CD14-positive monocyte (primary cell): ENCODE results near the gene HMCN2. TPM values are rescaled to one million over a fixed set of nuclear protein-coding genes. Genes with fewer than 3 reads are reported as not detected.

ENCODE experiments used
- DNase-seq, 3 donors: peaks; one replicate each; pipeline ENCODE4 v3.0.0-alpha.2; 2011 to 2022
- H2AFZ ChIP-seq: 2 replicates; pipeline ENCODE4 v1.6.0; 2012; ENCODE audit warnings: mild to moderate bottlenecking, low read depth, low read length, inconsistent platforms; ENCODE audit not compliant: insufficient read depth, poor library complexity, severe bottlenecking
- H3K27ac ChIP-seq, 2 donors: 1 replicate in 1 of 2; 2 replicates in 1 of 2; pipeline ENCODE4 v1.5.1; 2012 to 2013; ENCODE audit warnings: low read length in 2 of 2, control low read depth in 1 of 2, inconsistent platforms in 1 of 2, low read depth in 1 of 2, mild to moderate bottlenecking in 1 of 2
- H3K27me3 ChIP-seq, 2 donors: one replicate each; pipeline versions ENCODE4 v1.6.0 to v1.6.1; 2011 to 2013; ENCODE audit warnings: low read length in 2 of 2; ENCODE audit not compliant: control insufficient read depth in 2 of 2, insufficient read depth in 2 of 2
- H3K36me3 ChIP-seq, 2 donors: replicated peaks in 1 of 2; 1 replicate in 1 of 2; 2 replicates in 1 of 2; pipeline versions ENCODE4 v1.5.1 to v1.6.1; 2012 to 2013; ENCODE audit warnings: low read length in 2 of 2, control low read depth in 1 of 2, inconsistent platforms in 1 of 2, mild to moderate bottlenecking in 1 of 2; ENCODE audit not compliant: insufficient read depth in 2 of 2, control insufficient read depth in 1 of 2
- H3K4me1 ChIP-seq, 2 donors: 1 replicate in 1 of 2; 2 replicates in 1 of 2; pipeline versions ENCODE4 v1.5.1 to v1.6.1; 2012 to 2013; ENCODE audit warnings: low read length in 2 of 2, control low read depth in 1 of 2, inconsistent platforms in 1 of 2, mild to moderate bottlenecking in 1 of 2, moderate library complexity in 1 of 2; ENCODE audit not compliant: insufficient read depth in 2 of 2, control insufficient read depth in 1 of 2
- H3K4me2 ChIP-seq: replicated peaks from 2 replicates; pipeline ENCODE3; 2012; ENCODE audit warnings: low read length, moderate library complexity, mild to moderate bottlenecking; ENCODE audit not compliant: poor library complexity, severe bottlenecking; ENCODE audit errors: extremely low read depth
- H3K4me3 ChIP-seq, 3 experiments: fragments of 200-600 bp in 1 of 3; sonication (generic) in 1 of 3; replicated peaks in 1 of 3; 1 replicate in 2 of 3; 2 replicates in 1 of 3; pipeline ENCODE4 v1.5.1; 2011 to 2013; ENCODE audit warnings: low read length in 3 of 3, mild to moderate bottlenecking in 3 of 3, control low read depth in 2 of 3, low read depth in 2 of 3, inconsistent platforms in 1 of 3, moderate library complexity in 1 of 3
- H3K79me2 ChIP-seq: 2 replicates; pipeline ENCODE4 v1.6.0; 2012; ENCODE audit warnings: mild to moderate bottlenecking, control low read depth, inconsistent platforms, low read length, moderate library complexity; ENCODE audit not compliant: insufficient read depth
- H3K9ac ChIP-seq: 2 replicates; pipeline ENCODE4 v1.6.0; 2017; ENCODE audit warnings: low read length, mild to moderate bottlenecking; ENCODE audit not compliant: insufficient read depth, poor library complexity, severe bottlenecking
- H3K9me3 ChIP-seq, 2 donors: replicated peaks in 1 of 2; 1 replicate in 1 of 2; 2 replicates in 1 of 2; pipeline versions ENCODE4 v1.5.1 to v1.6.1; 2012 to 2013; ENCODE audit warnings: low read length in 2 of 2, control low read depth in 1 of 2; ENCODE audit not compliant: control insufficient read depth in 1 of 2, insufficient read depth in 1 of 2
- H4K20me1 ChIP-seq: 2 replicates; pipeline ENCODE4 v1.6.0; 2012; ENCODE audit warnings: mild to moderate bottlenecking, low read length, control low read depth, moderate library complexity; ENCODE audit not compliant: insufficient read depth
- H3K27ac Mint-ChIP-seq, 7 donors: one replicate each; pipeline ENCODE4 v1.8.0; 2020; ENCODE audit warnings: mild to moderate bottlenecking in 7 of 7, mixed read lengths in 7 of 7, moderate library complexity in 6 of 7, inconsistent platforms in 2 of 7
- H3K27me3 Mint-ChIP-seq, 3 donors: one replicate each; pipeline ENCODE4 v1.8.0; 2021 to 2022; ENCODE audit warnings: low read depth in 3 of 3, mild to moderate bottlenecking in 3 of 3, mixed read lengths in 3 of 3, moderate library complexity in 3 of 3, inconsistent platforms in 1 of 3
- H3K36me3 Mint-ChIP-seq, 2 donors: one replicate each; pipeline ENCODE4 v1.8.0; 2020; ENCODE audit warnings: mixed read lengths in 2 of 2, inconsistent platforms in 1 of 2, mild to moderate bottlenecking in 1 of 2
- H3K4me1 Mint-ChIP-seq: one replicate; pipeline ENCODE4 v1.8.0; 2020; ENCODE audit warnings: mild to moderate bottlenecking, mixed read lengths
- H3K4me3 Mint-ChIP-seq, 2 donors: one replicate each; pipeline ENCODE4 v1.8.0; 2020; ENCODE audit warnings: mild to moderate bottlenecking in 2 of 2, mixed read lengths in 2 of 2, moderate library complexity in 1 of 2
- H3K9me3 Mint-ChIP-seq, 7 donors: one replicate each; pipeline ENCODE4 v1.8.0; 2020 to 2022; ENCODE audit warnings: mixed read lengths in 7 of 7, mild to moderate bottlenecking in 6 of 7, moderate library complexity in 6 of 7, inconsistent platforms in 2 of 7
- WGBS: methylation state at CpG from one replicate; pipeline ENCODE4 v1.1.5; 2013; ENCODE audit warnings: missing lambda C conversion rate; ENCODE audit not compliant: insufficient coverage; 5-methylcytosine and 5-hydroxymethylcytosine counted together
- intact Hi-C, 2 donors: fragments of 100-400 bp; cut with micrococcal nuclease; formaldehyde crosslinking; loops; one replicate each; pipeline versions ENCODE4 v1.15.0 to v1.15.1; 2023
- polyA plus RNA-seq, 3 donors: library from polyadenylated mRNA; depleted of rRNA in 1 of 3; unstranded in 2 of 3; stranded (reverse) in 1 of 3; fragments of 300-500 nt in 2 of 3; fragments of >200 nt in 1 of 3; fragmentation: Illumina TruSeq in 2 of 3; gene quantifications; 1 replicate in 2 of 3; 2 replicates in 1 of 3; pipeline ENCODE4 v1.2.3, GENCODE V29; 2012 to 2021
- TF ChIP-seq, protein P1 (sequence below): fragments of 200-600 bp; IDR thresholded peaks from one replicate; pipeline ENCODE4 v1.8.0; 2022; ENCODE audit warnings: antibody characterized with exemption, mild to moderate bottlenecking

Gene HMCN2
- polyA plus RNA-seq, 3 donors = not detected

DNA sequence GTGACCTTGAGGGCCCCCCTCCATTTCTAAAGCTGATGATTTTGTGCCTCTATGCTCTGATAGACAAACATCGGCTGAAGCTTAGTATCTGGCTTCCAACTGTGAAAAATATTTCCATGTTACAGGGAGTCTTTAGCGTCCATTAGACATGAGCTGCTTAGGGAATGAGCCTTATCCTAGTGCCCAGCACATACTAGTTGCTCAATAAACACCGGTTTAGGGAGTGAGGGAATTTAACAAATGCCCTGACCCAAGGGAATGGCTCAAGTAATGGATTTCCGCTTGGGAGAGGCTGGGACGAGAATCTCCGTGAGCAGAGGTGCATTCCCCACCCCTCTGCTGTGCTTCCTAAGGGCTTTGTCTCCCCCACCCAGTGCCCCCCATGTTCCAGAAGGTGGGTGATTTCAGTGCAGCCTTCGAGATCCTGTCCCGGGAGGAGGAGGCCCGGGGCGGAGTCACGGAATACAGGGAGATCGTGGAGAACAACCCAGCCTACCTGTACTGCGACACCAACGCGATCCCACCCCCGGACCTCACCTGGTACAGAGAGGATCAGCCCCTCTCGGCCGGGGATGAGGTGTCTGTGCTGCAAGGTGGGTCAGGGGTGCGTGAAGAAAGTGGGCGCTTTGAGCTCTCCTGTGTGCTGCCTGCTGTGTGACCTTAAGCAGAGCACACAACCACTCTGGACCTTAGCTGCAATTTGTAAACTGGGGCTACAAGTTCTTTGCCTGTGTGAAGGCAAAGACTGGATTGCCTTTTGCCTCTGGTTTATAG is 113.5 kb downstream of the HMCN2 start:
- H3K27ac Mint-ChIP-seq = no peak overlapping the region
- no peak for DNase-seq
- WGBS = 92% methylated on average over 18 of the region's 20 CpGs

DNA sequence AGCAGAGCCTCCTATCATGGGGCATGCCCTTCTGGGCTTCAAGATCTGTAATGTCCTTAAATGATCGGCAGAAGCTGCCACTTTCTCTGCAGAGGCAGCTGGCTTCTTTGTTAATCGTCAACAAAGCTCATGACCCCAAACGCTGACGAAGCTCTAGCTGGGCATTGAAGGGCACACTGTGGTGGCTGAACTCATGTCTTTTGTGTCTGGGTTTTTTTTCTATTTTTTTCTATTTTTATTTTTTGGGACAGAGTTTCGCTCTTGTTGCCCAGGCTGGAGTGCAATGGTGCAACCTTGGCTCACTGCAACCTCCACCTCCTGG is 114.0 kb downstream of the HMCN2 start:
- no peaks in the 10 kb centered on the region for H3K36me3 ChIP-seq
- Mint-ChIP-seq H3K27me3 (peaks cover 0 to 11% (median 4%) of the 10 kb centered on the region in 3 donors), H3K9me3 (no peaks in the 10 kb centered on the region), H3K4me1 (no peaks in the 10 kb centered on the region), H3K27ac (no peak overlapping the region), H3K4me3 (peak overlapping the region in 1 of 2 donors; percentile 31), H3K36me3 (no peaks in the 10 kb centered on the region)
- no peaks in the 10 kb centered on the region for H3K27me3 ChIP-seq
- no peaks in the 10 kb centered on the region for H3K79me2 ChIP-seq
- no peak overlapping the region for H3K27ac ChIP-seq
- no peak overlapping the region for H3K4me3 ChIP-seq
- no peak overlapping the region for H2AFZ ChIP-seq
- TF ChIP-seq, protein P1, sequence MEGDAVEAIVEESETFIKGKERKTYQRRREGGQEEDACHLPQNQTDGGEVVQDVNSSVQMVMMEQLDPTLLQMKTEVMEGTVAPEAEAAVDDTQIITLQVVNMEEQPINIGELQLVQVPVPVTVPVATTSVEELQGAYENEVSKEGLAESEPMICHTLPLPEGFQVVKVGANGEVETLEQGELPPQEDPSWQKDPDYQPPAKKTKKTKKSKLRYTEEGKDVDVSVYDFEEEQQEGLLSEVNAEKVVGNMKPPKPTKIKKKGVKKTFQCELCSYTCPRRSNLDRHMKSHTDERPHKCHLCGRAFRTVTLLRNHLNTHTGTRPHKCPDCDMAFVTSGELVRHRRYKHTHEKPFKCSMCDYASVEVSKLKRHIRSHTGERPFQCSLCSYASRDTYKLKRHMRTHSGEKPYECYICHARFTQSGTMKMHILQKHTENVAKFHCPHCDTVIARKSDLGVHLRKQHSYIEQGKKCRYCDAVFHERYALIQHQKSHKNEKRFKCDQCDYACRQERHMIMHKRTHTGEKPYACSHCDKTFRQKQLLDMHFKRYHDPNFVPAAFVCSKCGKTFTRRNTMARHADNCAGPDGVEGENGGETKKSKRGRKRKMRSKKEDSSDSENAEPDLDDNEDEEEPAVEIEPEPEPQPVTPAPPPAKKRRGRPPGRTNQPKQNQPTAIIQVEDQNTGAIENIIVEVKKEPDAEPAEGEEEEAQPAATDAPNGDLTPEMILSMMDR = no peak
- no peak overlapping the region for H3K9ac ChIP-seq
- H3K9me3 ChIP-seq = no peaks in the 10 kb centered on the region
- no peaks in the 10 kb centered on the region for H4K20me1 ChIP-seq
- H3K4me1 ChIP-seq = no peaks in the 10 kb centered on the region
- H3K4me2 ChIP-seq = no peak overlapping the region
- intact Hi-C loops = no loop called here
- no peak for DNase-seq
- WGBS = 86% methylated on average over 3 of the region's 5 CpGs

More for the DNA sequence above, 113.5 kb downstream of the HMCN2 start:
- no peaks in the 10 kb centered on the region for H3K9me3 Mint-ChIP-seq
- Histone ChIP-seq H3K27ac (no peak overlapping the region), H3K79me2 (no peaks in the 10 kb centered on the region), H2AFZ (no peak overlapping the region), H4K20me1 (no peaks in the 10 kb centered on the region), H3K4me3 (no peak overlapping the region), H3K36me3 (no peaks in the 10 kb centered on the region), H3K9ac (no peak overlapping the region), H3K4me1 (no peaks in the 10 kb centered on the region), H3K9me3 (no peaks in the 10 kb centered on the region), H3K27me3 (no peaks in the 10 kb centered on the region), H3K4me2 (no peak overlapping the region)
- no peaks in the 10 kb centered on the region for H3K4me1 Mint-ChIP-seq
- no peaks in the 10 kb centered on the region for H3K36me3 Mint-ChIP-seq
- intact Hi-C loops = no loop called here
- peaks cover 0 to 11% (median 4%) of the 10 kb centered on the region in 3 donors for H3K27me3 Mint-ChIP-seq
- TF ChIP-seq, protein P1 = no peak
- H3K4me3 Mint-ChIP-seq = no peak overlapping the region
